B cell (primary cell): ENCODE measurements around the gene RTTN.

Experiments
- CTCF ChIP-seq: fragments of 200-600 bp; IDR thresholded peaks from one replicate; pipeline ENCODE4 v1.8.0; 2022; ENCODE audit warnings: antibody characterized with exemption, mild to moderate bottlenecking
- EZH2 ChIP-seq: IDR thresholded peaks from 2 replicates; pipeline ENCODE4 v1.6.1; 2012; ENCODE audit warnings: borderline replicate concordance, low read depth, mild to moderate bottlenecking, moderate library complexity, low read length; ENCODE audit not compliant: insufficient read depth, poor library complexity, severe bottlenecking

DNA sequence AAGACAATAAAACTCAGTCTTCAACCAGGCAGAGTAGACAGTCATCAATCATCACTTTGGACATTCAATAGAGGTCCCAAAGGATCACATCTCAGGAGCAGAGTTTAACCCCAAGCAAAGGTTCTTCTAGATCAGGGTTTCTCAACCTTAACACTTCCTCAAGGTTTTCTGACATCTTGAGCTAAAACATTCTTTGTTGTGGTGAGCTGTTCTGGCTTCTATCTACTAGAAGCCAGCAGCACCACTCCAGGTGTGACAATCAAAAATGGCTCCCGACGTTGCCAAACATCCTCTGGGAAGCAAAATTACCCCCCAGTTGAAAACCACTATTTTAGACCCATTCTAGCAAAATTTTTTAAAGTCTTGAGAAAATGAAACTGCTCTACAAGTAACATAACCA, 22.0 kb downstream of the RTTN start:
- no peak for TF ChIP-seq CTCF
- TF ChIP-seq EZH2, result no peak
